KMS-11 (cell line): ENCODE results near the gene BICDL1.

ENCODE experiments used
- H2AFZ ChIP-seq: fragments of 200-600 bp; sonication (generic); 2 replicates; pipeline ENCODE4 v1.6.1; 2016; ENCODE audit warnings: antibody characterized with exemption, mixed run types, low read depth
- H3K27ac ChIP-seq: fragments of 200-600 bp; sonication (generic); 2 replicates; pipeline ENCODE4 v1.6.1; 2016; ENCODE audit warnings: mild to moderate bottlenecking, mixed run types
- H3K27me3 ChIP-seq: fragments of 200-600 bp; sonication (generic); 2 replicates; pipeline ENCODE4 v1.6.1; 2017; ENCODE audit warnings: mild to moderate bottlenecking, low read depth, mixed run types, moderate library complexity; ENCODE audit not compliant: insufficient read depth
- H3K36me3 ChIP-seq: fragments of 200-600 bp; sonication (generic); 2 replicates; pipeline ENCODE4 v1.6.1; 2017; ENCODE audit warnings: mild to moderate bottlenecking, mixed run types; ENCODE audit not compliant: insufficient read depth
- H3K4me1 ChIP-seq: fragments of 200-600 bp; sonication (generic); 2 replicates; pipeline ENCODE4 v1.6.1; 2016; ENCODE audit warnings: mild to moderate bottlenecking, low read depth, mixed run types; ENCODE audit not compliant: poor library complexity, severe bottlenecking
- H3K4me2 ChIP-seq: fragments of 200-600 bp; sonication (generic); 2 replicates; pipeline ENCODE4 v1.7.0; 2016; ENCODE audit warnings: mild to moderate bottlenecking, mixed run types
- H3K4me3 ChIP-seq: fragments of 200-600 bp; sonication (generic); IDR thresholded peaks from 2 replicates; pipeline ENCODE4 v1.6.1; 2017; ENCODE audit warnings: low read depth, low read length, mixed read lengths; ENCODE audit not compliant: insufficient read depth
- H3K79me2 ChIP-seq: fragments of 200-600 bp; sonication (generic); 2 replicates; pipeline ENCODE4 v1.6.1; 2016; ENCODE audit warnings: low read depth, mixed run types; ENCODE audit not compliant: insufficient read depth
- H3K9ac ChIP-seq: fragments of 200-600 bp; sonication (generic); 2 replicates; pipeline ENCODE4 v1.6.1; 2016; ENCODE audit warnings: mild to moderate bottlenecking, mixed run types
- H4K20me1 ChIP-seq: fragments of 200-600 bp; sonication (generic); 2 replicates; pipeline ENCODE4 v1.6.1; 2016; ENCODE audit warnings: mild to moderate bottlenecking, mixed run types; ENCODE audit not compliant: insufficient read depth
- CTCF ChIP-seq: fragments of 200-600 bp; sonication (generic); conservative IDR thresholded peaks from 2 replicates; pipeline ENCODE4 v1.6.1; 2017; ENCODE audit warnings: low read depth, mild to moderate bottlenecking, antibody characterized with exemption, low read length, moderate library complexity, mixed read lengths

BICDL1 gene

GRCh38 chr12:120098756-120099470 is 109.9 kb downstream of the BICDL1 start:
- H2AFZ ChIP-seq: no peak overlapping the region
- TF ChIP-seq CTCF: no peak
- peaks cover 19% of the 10 kb centered on the region; the same call in 1 of the 2 replicates for H3K79me2 ChIP-seq
- H3K4me2 ChIP-seq: no peak overlapping the region
- H3K9ac ChIP-seq: no peak overlapping the region
- no peaks in the 10 kb centered on the region for H3K27me3 ChIP-seq
- no peaks in the 10 kb centered on the region for H4K20me1 ChIP-seq
- no peak overlapping the region for H3K4me3 ChIP-seq
- no peak overlapping the region for H3K27ac ChIP-seq
- H3K4me1 ChIP-seq: peaks cover 29% of the 10 kb centered on the region
- H3K36me3 ChIP-seq: no peaks in the 10 kb centered on the region

DNA sequence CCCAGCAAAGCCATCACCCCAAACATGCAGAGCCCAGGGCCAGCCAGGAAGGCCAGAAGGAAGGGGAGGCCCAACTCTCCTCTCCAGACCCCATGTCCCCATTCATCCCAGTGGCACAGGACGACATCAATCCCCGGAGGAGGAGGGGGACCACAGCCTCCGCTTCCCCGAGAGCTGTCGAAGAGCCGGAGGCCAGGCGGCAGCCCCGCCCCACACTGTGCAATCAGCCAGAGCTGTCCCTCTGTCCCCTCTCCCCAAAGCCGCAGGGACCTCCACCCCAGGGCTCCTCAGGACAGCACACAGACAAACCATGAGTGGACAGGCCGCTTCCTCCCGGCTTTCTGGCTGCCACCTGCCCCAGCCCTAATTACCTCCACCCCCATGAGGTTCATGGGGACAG is 110.7 kb downstream of the BICDL1 start:
- Histone ChIP-seq H2AFZ (no peak overlapping the region), H3K9ac (no peak overlapping the region), H3K4me3 (no peak overlapping the region), H3K36me3 (no peaks in the 10 kb centered on the region), H3K4me2 (no peak overlapping the region), H3K4me1 (peaks cover 29% of the 10 kb centered on the region), H3K79me2 (peaks cover 19% of the 10 kb centered on the region; the same call in 1 of the 2 replicates), H3K27me3 (no peaks in the 10 kb centered on the region), H3K27ac (no peak overlapping the region), H4K20me1 (no peaks in the 10 kb centered on the region)
- TF ChIP-seq CTCF: no peak

GRCh38 chr12:120100630-120101029 is 111.6 kb downstream of the BICDL1 start:
- no peak overlapping the region for H3K4me3 ChIP-seq
- no peaks in the 10 kb centered on the region for H3K36me3 ChIP-seq
- H3K4me1 ChIP-seq: peaks cover 29% of the 10 kb centered on the region
- H3K9ac ChIP-seq: no peak overlapping the region
- H3K79me2 ChIP-seq: peaks cover 19% of the 10 kb centered on the region; the same call in 1 of the 2 replicates
- no peak overlapping the region; the same call in 1 of the 2 replicates for H3K27ac ChIP-seq
- H4K20me1 ChIP-seq: no peaks in the 10 kb centered on the region
- H3K27me3 ChIP-seq: no peaks in the 10 kb centered on the region
- peak overlapping the region; percentile 82; the same call in 1 of the 2 replicates for H3K4me2 ChIP-seq
- no peak overlapping the region for H2AFZ ChIP-seq
- TF ChIP-seq CTCF: no peak

DNA sequence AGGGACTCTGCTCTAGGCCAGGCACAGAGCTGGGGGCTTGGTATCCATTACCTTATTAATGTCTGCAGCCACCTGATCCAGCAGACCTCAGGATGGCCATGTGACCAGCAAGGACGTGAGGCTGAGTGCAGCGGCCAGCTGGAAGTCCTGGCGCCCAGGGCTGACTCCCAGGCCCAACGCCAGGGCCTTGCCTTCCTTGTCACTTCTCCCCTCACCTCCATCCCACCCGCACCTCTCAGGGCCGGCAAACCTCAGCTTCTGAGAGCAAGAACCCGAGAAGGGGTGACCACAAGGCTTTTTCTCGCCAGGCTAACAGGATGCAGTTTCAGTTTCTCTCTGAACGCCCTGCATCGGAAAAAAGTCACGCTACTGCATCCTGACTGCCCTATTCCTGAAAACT is 112.1 kb downstream of the BICDL1 start:
- peaks cover 19% of the 10 kb centered on the region; the same call in 1 of the 2 replicates for H3K79me2 ChIP-seq
- H3K4me1 ChIP-seq: peaks cover 29% of the 10 kb centered on the region
- no peak for TF ChIP-seq CTCF
- no peaks in the 10 kb centered on the region for H4K20me1 ChIP-seq
- no peak overlapping the region for H3K4me3 ChIP-seq
- H3K4me2 ChIP-seq: peak overlapping the region; percentile 82
- no peak overlapping the region for H2AFZ ChIP-seq
- peak overlapping the region; percentile 75 for H3K27ac ChIP-seq
- H3K27me3 ChIP-seq: no peaks in the 10 kb centered on the region
- peak overlapping the region; percentile 49; the same call in 1 of the 2 replicates for H3K9ac ChIP-seq
- H3K36me3 ChIP-seq: no peaks in the 10 kb centered on the region
